ENCODE results near the gene ANKH. TPM values are rescaled to one million over a fixed set of nuclear protein-coding genes. Genes with fewer than 3 reads are reported as not detected.

The ANKH gene
- polyA plus RNA-seq, 1 donor (not counting 4 experiments of a cell fraction or from before 2014, with no cell fraction given) = 13.8 TPM

- H3K9ac ChIP-seq (ENCODE audit: control insufficient read depth, extremely low read depth, insufficient read depth, low read length) = no peak overlapping the region
- no peak overlapping the region for H3K27ac ChIP-seq (ENCODE audit: control insufficient read depth, insufficient read depth, low read length)
- dilution Hi-C loops (cut with MboI; ENCODE audit: extremely low pct_ligation_motif_present, low sequenced_read_pairs) = no loop called here
- H3K4me2 ChIP-seq (ENCODE audit: control insufficient read depth, extremely low read depth, insufficient read depth, low read depth, low read length) = no peak overlapping the region
- no peaks in the 10 kb centered on the region for H3K36me3 ChIP-seq (ENCODE audit: control insufficient read depth in 2 of 2, extremely low read depth in 1 of 2, insufficient read depth in 2 of 2, low read length in 2 of 2)
- H4K20me1 ChIP-seq (ENCODE audit: control insufficient read depth, extremely low read depth, insufficient read depth, low read length) = no peaks in the 10 kb centered on the region
- no peaks in the 10 kb centered on the region for H3K79me2 ChIP-seq (ENCODE audit: control insufficient read depth, insufficient read depth, low read length)
- H3K9me3 ChIP-seq (ENCODE audit: control insufficient read depth, low read depth, low read length) = no peaks in the 10 kb centered on the region
- no peaks in the 10 kb centered on the region for H3K27me3 ChIP-seq (ENCODE audit: control insufficient read depth, extremely low read depth, insufficient read depth, low read length)
- no peak for FAIRE-seq
- no peak for DNase-seq (ENCODE audit: low read depth, low spot score)
- no peak overlapping the region for H3K4me3 ChIP-seq (ENCODE audit: control insufficient read depth in 2 of 3, extremely low read depth in 1 of 3, insufficient read depth in 2 of 3, low read depth in 1 of 3, low read length in 3 of 3)
- peaks cover 17% of the 10 kb centered on the region for H3K4me1 ChIP-seq (ENCODE audit: control insufficient read depth, extremely low read depth, insufficient read depth, low read length)
- H3K9me1 ChIP-seq (ENCODE audit: control insufficient read depth, extremely low read depth, insufficient read depth, low read length) = no peaks in the 10 kb centered on the region
- no peak for TF ChIP-seq CTCF (optimal IDR thresholded peaks at IDR 0.05 in 1 of 3, IDR thresholded peaks at IDR 0.05 in 1 of 3, conservative IDR thresholded peaks at IDR 0.05 in 1 of 3; ENCODE audit: extremely low read depth in 1 of 3, insufficient read depth in 2 of 3, low read length in 3 of 3)
- TF ChIP-seq EZH2 (IDR thresholded peaks at IDR 0.05; ENCODE audit: low read length) = no peak
- H2AFZ ChIP-seq (ENCODE audit: control insufficient read depth, low read length) = no peak overlapping the region
Measured at GRCh38 chr5:14806456-14806855, 65.1 kb downstream of the ANKH start.

DNA sequence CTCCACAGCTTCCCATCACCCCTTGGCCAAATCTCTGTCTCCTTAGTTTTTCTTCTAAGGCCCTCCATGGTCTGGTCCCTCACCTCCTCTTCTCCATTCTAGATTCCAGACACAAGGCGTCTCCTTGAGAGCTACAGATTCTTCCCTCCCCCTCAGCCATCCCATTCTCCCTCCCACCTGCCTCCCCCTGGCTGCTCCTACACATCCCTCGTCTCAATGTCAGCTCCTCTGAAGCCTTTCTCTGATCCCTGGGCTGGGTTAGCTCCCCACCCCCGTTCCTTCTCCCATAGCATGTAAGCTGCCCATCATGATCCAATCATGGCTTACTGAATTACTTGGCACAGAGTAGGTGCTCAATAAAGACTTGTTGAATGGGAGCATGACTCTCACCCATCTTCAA lies 69.0 kb downstream of the ANKH start:
- no peak for FAIRE-seq
- H3K4me3 ChIP-seq (ENCODE audit: control insufficient read depth in 2 of 3, extremely low read depth in 1 of 3, insufficient read depth in 2 of 3, low read depth in 1 of 3, low read length in 3 of 3) = no peak overlapping the region
- H2AFZ ChIP-seq (ENCODE audit: control insufficient read depth, low read length) = no peak overlapping the region
- H3K27ac ChIP-seq (ENCODE audit: control insufficient read depth, insufficient read depth, low read length) = no peak overlapping the region
- no peak for DNase-seq (ENCODE audit: low read depth, low spot score)
- no peak for TF ChIP-seq CTCF (optimal IDR thresholded peaks at IDR 0.05 in 1 of 3, IDR thresholded peaks at IDR 0.05 in 1 of 3, conservative IDR thresholded peaks at IDR 0.05 in 1 of 3; ENCODE audit: extremely low read depth in 1 of 3, insufficient read depth in 2 of 3, low read length in 3 of 3)
- no peak for TF ChIP-seq EZH2 (IDR thresholded peaks at IDR 0.05; ENCODE audit: low read length)
- no peaks in the 10 kb centered on the region for H4K20me1 ChIP-seq (ENCODE audit: control insufficient read depth, extremely low read depth, insufficient read depth, low read length)
- H3K9me1 ChIP-seq (ENCODE audit: control insufficient read depth, extremely low read depth, insufficient read depth, low read length) = no peaks in the 10 kb centered on the region
- no peaks in the 10 kb centered on the region for H3K4me1 ChIP-seq (ENCODE audit: control insufficient read depth, extremely low read depth, insufficient read depth, low read length)
- no peak overlapping the region for H3K9ac ChIP-seq (ENCODE audit: control insufficient read depth, extremely low read depth, insufficient read depth, low read length)
- no peaks in the 10 kb centered on the region for H3K9me3 ChIP-seq (ENCODE audit: control insufficient read depth, low read depth, low read length)
- dilution Hi-C loops (cut with MboI; ENCODE audit: extremely low pct_ligation_motif_present, low sequenced_read_pairs) = no loop called here
- no peaks in the 10 kb centered on the region for H3K36me3 ChIP-seq (ENCODE audit: control insufficient read depth in 2 of 2, extremely low read depth in 1 of 2, insufficient read depth in 2 of 2, low read length in 2 of 2)
- H3K79me2 ChIP-seq (ENCODE audit: control insufficient read depth, insufficient read depth, low read length) = no peaks in the 10 kb centered on the region
- no peaks in the 10 kb centered on the region for H3K27me3 ChIP-seq (ENCODE audit: control insufficient read depth, extremely low read depth, insufficient read depth, low read length)
- H3K4me2 ChIP-seq (ENCODE audit: control insufficient read depth, extremely low read depth, insufficient read depth, low read depth, low read length) = no peak overlapping the region
